Measurements from ENCODE around the gene EXOSC3. TPM values are rescaled to one million over a fixed set of nuclear protein-coding genes. Genes with fewer than 3 reads are reported as not detected.

The EXOSC3 gene
- total and polyA plus RNA-seq, 8 donors, result 25.6 to 43.4 (median 36.0) TPM

- Histone ChIP-seq H3K27ac (no peak overlapping the region), H3K9me3 (no peaks in the 10 kb centered on the region), H3K4me1 (peaks cover 15 to 35% of the 10 kb centered on the region in 2 donors), H3K36me3 (no peaks in the 10 kb centered on the region), H3K4me3 (peak overlapping the region; percentile 94 to 96), H3K27me3 (no peaks in the 10 kb centered on the region)
- TF ChIP-seq CTCF (IDR thresholded peaks at IDR 0.05), result no peak
- intact Hi-C loops (cut with DNase I), result no loop called here
- DNase-seq (no peak), ATAC-seq (no peak)
Observed at GRCh38 chr9:37801959-37802711, 17.3 kb upstream of the EXOSC3 start.

- Histone ChIP-seq H3K9me3 (no peaks in the 10 kb centered on the region), H3K4me3 (peak overlapping the region; percentile 94 to 96), H3K36me3 (no peaks in the 10 kb centered on the region), H3K4me1 (peaks cover 15 to 30% of the 10 kb centered on the region in 2 donors), H3K27ac (peak overlapping the region; percentile 92), H3K27me3 (no peaks in the 10 kb centered on the region)
- no peak for TF ChIP-seq CTCF (IDR thresholded peaks at IDR 0.05)
- DNase-seq, result peak in 3 of 4 donors; percentile 12 to 91 (median 52)
- ATAC-seq, result peak; percentile 73
- intact Hi-C loops (cut with DNase I), result no loop called here
Observed at GRCh38 chr9:37801287-37801850, 16.5 kb upstream of the EXOSC3 start.

GRCh38 chr9:37800631-37801286, 15.9 kb upstream of the EXOSC3 start, which contains the start of gene DCAF10:
Gene DCAF10, plus strand, starts transcription at chr9:37800797. Its CDS starts 70 bp downstream, at chr9:37800867.
- DNase-seq (peak; percentile 83 to 96 (median 86)), ATAC-seq (peak; percentile 97)
- no peak for TF ChIP-seq CTCF (IDR thresholded peaks at IDR 0.05)
- H3K27me3 ChIP-seq, result no peaks in the 10 kb centered on the region
- intact Hi-C loops (cut with DNase I), result no loop called here
- H3K27ac ChIP-seq, result peak within 1 kb of the TSS; percentile 92
- no peaks in the 10 kb centered on the region for H3K9me3 ChIP-seq
- peak within 1 kb of the TSS; percentile 94 to 96 for H3K4me3 ChIP-seq
- H3K4me1 ChIP-seq, result peaks cover 15 to 29% of the 10 kb centered on the region in 2 donors
- H3K36me3 ChIP-seq, result no peaks in the 10 kb centered on the region

GRCh38 chr9:37798677-37799076, 13.8 kb upstream of the EXOSC3 start:
- Histone ChIP-seq H3K9me3 (no peaks in the 10 kb centered on the region), H3K27me3 (no peaks in the 10 kb centered on the region), H3K27ac (no peak overlapping the region), H3K36me3 (no peaks in the 10 kb centered on the region), H3K4me1 (peaks cover 15 to 29% of the 10 kb centered on the region in 2 donors), H3K4me3 (no peak overlapping the region)
- intact Hi-C loops (cut with DNase I), result no loop called here
- no peak for TF ChIP-seq CTCF (IDR thresholded peaks at IDR 0.05)
- no peak for DNase-seq
- no peak for ATAC-seq

- TF ChIP-seq CTCF (IDR thresholded peaks at IDR 0.05), result no peak
- no peak overlapping the region for H3K4me3 ChIP-seq
- H3K36me3 ChIP-seq, result no peaks in the 10 kb centered on the region
- H3K4me1 ChIP-seq, result peaks cover 0 to 9% of the 10 kb centered on the region in 2 donors
- peak overlapping the region in 1 of 2 donors; percentile 33 for H3K27ac ChIP-seq
- H3K9me3 ChIP-seq, result no peaks in the 10 kb centered on the region
- intact Hi-C loops (cut with DNase I), result no loop called here
- no peak for ATAC-seq
- no peak for DNase-seq
- H3K27me3 ChIP-seq, result no peaks in the 10 kb centered on the region
Observed at GRCh38 chr9:37796232-37796631, 11.4 kb upstream of the EXOSC3 start.

Data from left lung (tissue), 10 donors.